ENCODE measurements around the gene RUBCN.
A peak's percentile ranks its signal among the peaks of the same experiment; 100 is the strongest.

The RUBCN gene

GRCh38 chr3:197752107-197752506 lies 15.4 kb upstream of the RUBCN start:
- H3K36me3 ChIP-seq (ENCODE audit: control insufficient read depth in 1 of 2, insufficient read depth in 2 of 2, low read length in 2 of 2): no peaks in the 10 kb centered on the region
- H2BK120ac ChIP-seq (ENCODE audit: insufficient read depth, low read length, poor library complexity): no peak overlapping the region
- H4K8ac ChIP-seq (ENCODE audit: low read depth, low read length): no peak overlapping the region
- no peak overlapping the region for H3K14ac ChIP-seq (ENCODE audit: low read length)
- H3K79me2 ChIP-seq (ENCODE audit: control insufficient read depth, insufficient read depth, low read length, poor library complexity): peaks cover 5% of the 10 kb centered on the region
- no peak overlapping the region for H2AK5ac ChIP-seq (ENCODE audit: low read length)
- no peak overlapping the region for H2BK5ac ChIP-seq (ENCODE audit: low read depth, low read length, poor library complexity)
- H3K27ac ChIP-seq (ENCODE audit: low read depth, low read length): no peak overlapping the region
- H3K23ac ChIP-seq (ENCODE audit: low read length): no peak overlapping the region
- no peak overlapping the region for H3K18ac ChIP-seq (ENCODE audit: low read length)
- peaks cover 7% of the 10 kb centered on the region for H3K79me1 ChIP-seq (ENCODE audit: low read length)
- H3K27me3 ChIP-seq (ENCODE audit: insufficient read depth, low read length): no peaks in the 10 kb centered on the region
- H3K4me1 ChIP-seq (ENCODE audit: control insufficient read depth in 1 of 2, insufficient read depth in 2 of 2, low read length in 2 of 2): peaks cover 4 to 6% of the 10 kb centered on the region in 2 experiments
- H3K4me2 ChIP-seq (ENCODE audit: low read length): no peak overlapping the region
- no peak overlapping the region for H4K91ac ChIP-seq (ENCODE audit: low read depth, low read length)
- no peak overlapping the region for H3K4ac ChIP-seq (ENCODE audit: low read depth, low read length)
- H2AFZ ChIP-seq (ENCODE audit: insufficient read depth, low read length, poor library complexity): no peak overlapping the region
- no CpG with 5 or more reads among the region's 5 CpGs for WGBS (ENCODE audit: extremely low coverage, insufficient coverage, insufficient read length)
- no peak overlapping the region for H4K12ac ChIP-seq (ENCODE audit: low read depth, low read length)
- H2BK12ac ChIP-seq (ENCODE audit: low read length): no peak overlapping the region
- no peak for DNase-seq
- H3K9ac ChIP-seq (ENCODE audit: low read length): no peak overlapping the region
- no peaks in the 10 kb centered on the region for H3K9me3 ChIP-seq (ENCODE audit: insufficient read depth, low read depth, low read length)
- no peak overlapping the region for H3K4me3 ChIP-seq (ENCODE audit: low read depth, low read length)

GRCh38 chr3:197750858-197751737 lies 14.4 kb upstream of the RUBCN start:
- H3K18ac ChIP-seq (ENCODE audit: low read length): no peak overlapping the region
- H3K4ac ChIP-seq (ENCODE audit: low read depth, low read length): peak overlapping the region; percentile 34
- peak overlapping the region; percentile 83 for H3K4me2 ChIP-seq (ENCODE audit: low read length)
- no peak overlapping the region for H2AFZ ChIP-seq (ENCODE audit: insufficient read depth, low read length, poor library complexity)
- no peaks in the 10 kb centered on the region for H3K9me3 ChIP-seq (ENCODE audit: insufficient read depth, low read depth, low read length)
- no CpG with 5 or more reads among the region's 36 CpGs for WGBS (ENCODE audit: extremely low coverage, insufficient coverage, insufficient read length)
- H2BK12ac ChIP-seq (ENCODE audit: low read length): no peak overlapping the region
- H2AK5ac ChIP-seq (ENCODE audit: low read length): no peak overlapping the region
- H3K79me1 ChIP-seq (ENCODE audit: low read length): peaks cover 7% of the 10 kb centered on the region
- no peaks in the 10 kb centered on the region for H3K27me3 ChIP-seq (ENCODE audit: insufficient read depth, low read length)
- H3K14ac ChIP-seq (ENCODE audit: low read length): no peak overlapping the region
- peaks cover 4 to 6% of the 10 kb centered on the region in 2 experiments for H3K4me1 ChIP-seq (ENCODE audit: control insufficient read depth in 1 of 2, insufficient read depth in 2 of 2, low read length in 2 of 2)
- no peak overlapping the region for H2BK5ac ChIP-seq (ENCODE audit: low read depth, low read length, poor library complexity)
- H4K91ac ChIP-seq (ENCODE audit: low read depth, low read length): no peak overlapping the region
- H3K36me3 ChIP-seq (ENCODE audit: control insufficient read depth in 1 of 2, insufficient read depth in 2 of 2, low read length in 2 of 2): no peaks in the 10 kb centered on the region
- DNase-seq: peak; percentile 34 to 45
- no peak overlapping the region for H3K23ac ChIP-seq (ENCODE audit: low read length)
- peak overlapping the region; percentile 70 for H3K9ac ChIP-seq (ENCODE audit: low read length)
- H4K12ac ChIP-seq (ENCODE audit: low read depth, low read length): no peak overlapping the region
- peaks cover 5% of the 10 kb centered on the region for H3K79me2 ChIP-seq (ENCODE audit: control insufficient read depth, insufficient read depth, low read length, poor library complexity)
- no peak overlapping the region for H2BK120ac ChIP-seq (ENCODE audit: insufficient read depth, low read length, poor library complexity)
- no peak overlapping the region for H3K27ac ChIP-seq (ENCODE audit: low read depth, low read length)
- peak overlapping the region; percentile 87 for H3K4me3 ChIP-seq (ENCODE audit: low read depth, low read length)
- H4K8ac ChIP-seq (ENCODE audit: low read depth, low read length): no peak overlapping the region

GRCh38 chr3:197750396-197750831 lies 13.7 kb upstream of the RUBCN start:
- Histone ChIP-seq H3K79me2 (ENCODE audit: control insufficient read depth, insufficient read depth, low read length, poor library complexity) (peaks cover 5% of the 10 kb centered on the region), H3K4ac (ENCODE audit: low read depth, low read length) (peak overlapping the region; percentile 21), H3K9ac (ENCODE audit: low read length) (peak overlapping the region; percentile 89), H3K27ac (ENCODE audit: low read depth, low read length) (peak overlapping the region; percentile 59), H4K8ac (ENCODE audit: low read depth, low read length) (peak overlapping the region; percentile 61), H3K27me3 (ENCODE audit: insufficient read depth, low read length) (no peaks in the 10 kb centered on the region), H2BK12ac (ENCODE audit: low read length) (no peak overlapping the region), H3K4me3 (ENCODE audit: low read depth, low read length) (peak overlapping the region; percentile 87), H3K4me2 (ENCODE audit: low read length) (peak overlapping the region; percentile 83), H3K14ac (ENCODE audit: low read length) (peak overlapping the region; percentile 80), H2AK5ac (ENCODE audit: low read length) (no peak overlapping the region), H2BK5ac (ENCODE audit: low read depth, low read length, poor library complexity) (no peak overlapping the region), H3K9me3 (ENCODE audit: insufficient read depth, low read depth, low read length) (no peaks in the 10 kb centered on the region), H3K18ac (ENCODE audit: low read length) (peak overlapping the region; percentile 53), H4K91ac (ENCODE audit: low read depth, low read length) (peak overlapping the region; percentile 57), H3K23ac (ENCODE audit: low read length) (no peak overlapping the region), H3K79me1 (ENCODE audit: low read length) (peaks cover 7% of the 10 kb centered on the region), H2BK120ac (ENCODE audit: insufficient read depth, low read length, poor library complexity) (peak overlapping the region; percentile 45), H3K4me1 (ENCODE audit: control insufficient read depth in 1 of 2, insufficient read depth in 2 of 2, low read length in 2 of 2) (peaks cover 4 to 6% of the 10 kb centered on the region in 2 experiments), H2AFZ (ENCODE audit: insufficient read depth, low read length, poor library complexity) (peak overlapping the region; percentile 19), H4K12ac (ENCODE audit: low read depth, low read length) (no peak overlapping the region), H3K36me3 (ENCODE audit: control insufficient read depth in 1 of 2, insufficient read depth in 2 of 2, low read length in 2 of 2) (no peaks in the 10 kb centered on the region)
- peak; percentile 53 to 73 for DNase-seq
- WGBS (ENCODE audit: extremely low coverage, insufficient coverage, insufficient read length): no CpG with 5 or more reads among the region's 43 CpGs

GRCh38 chr3:197749601-197750395 lies 13.1 kb upstream of the RUBCN start, which contains the start of gene FYTTD1:
FYTTD1 (plus strand) TSS chr3:197749883; CDS start chr3:197749972, 89 bp downstream.
- H3K4me2 ChIP-seq (ENCODE audit: low read length): peak within 1 kb of the TSS; percentile 83
- peak within 1 kb of the TSS; percentile 45 for H2BK120ac ChIP-seq (ENCODE audit: insufficient read depth, low read length, poor library complexity)
- DNase-seq: peak; percentile 83 to 91
- peak within 1 kb of the TSS; percentile 57 for H4K91ac ChIP-seq (ENCODE audit: low read depth, low read length)
- no peaks in the 10 kb centered on the region for H3K36me3 ChIP-seq (ENCODE audit: control insufficient read depth in 1 of 2, insufficient read depth in 2 of 2, low read length in 2 of 2)
- no peak within 1 kb of the TSS for H2BK12ac ChIP-seq (ENCODE audit: low read length)
- no peaks in the 10 kb centered on the region for H3K27me3 ChIP-seq (ENCODE audit: insufficient read depth, low read length)
- no peaks in the 10 kb centered on the region for H3K9me3 ChIP-seq (ENCODE audit: insufficient read depth, low read depth, low read length)
- H3K4me3 ChIP-seq (ENCODE audit: low read depth, low read length): peak within 1 kb of the TSS; percentile 87
- no peak within 1 kb of the TSS for H4K12ac ChIP-seq (ENCODE audit: low read depth, low read length)
- peaks cover 5% of the 10 kb centered on the region for H3K79me2 ChIP-seq (ENCODE audit: control insufficient read depth, insufficient read depth, low read length, poor library complexity)
- H4K8ac ChIP-seq (ENCODE audit: low read depth, low read length): peak within 1 kb of the TSS; percentile 61
- peak within 1 kb of the TSS; percentile 59 for H3K27ac ChIP-seq (ENCODE audit: low read depth, low read length)
- peaks cover 7% of the 10 kb centered on the region for H3K79me1 ChIP-seq (ENCODE audit: low read length)
- peak within 1 kb of the TSS; percentile 19 for H2AFZ ChIP-seq (ENCODE audit: insufficient read depth, low read length, poor library complexity)
- WGBS (ENCODE audit: extremely low coverage, insufficient coverage, insufficient read length): no CpG with 5 or more reads among the region's 104 CpGs
- no peak within 1 kb of the TSS for H2BK5ac ChIP-seq (ENCODE audit: low read depth, low read length, poor library complexity)
- no peak within 1 kb of the TSS for H3K23ac ChIP-seq (ENCODE audit: low read length)
- H2AK5ac ChIP-seq (ENCODE audit: low read length): no peak within 1 kb of the TSS
- H3K14ac ChIP-seq (ENCODE audit: low read length): peak within 1 kb of the TSS; percentile 80
- peak within 1 kb of the TSS; percentile 40 for H3K4ac ChIP-seq (ENCODE audit: low read depth, low read length)
- H3K4me1 ChIP-seq (ENCODE audit: control insufficient read depth in 1 of 2, insufficient read depth in 2 of 2, low read length in 2 of 2): peaks cover 4 to 6% of the 10 kb centered on the region in 2 experiments
- peak within 1 kb of the TSS; percentile 89 for H3K9ac ChIP-seq (ENCODE audit: low read length)
- H3K18ac ChIP-seq (ENCODE audit: low read length): peak within 1 kb of the TSS; percentile 53
